ENCODE data around the gene PHLPP1. TPM values are rescaled to one million over a fixed set of nuclear protein-coding genes. Genes with fewer than 3 reads are reported as not detected.

The PHLPP1 gene
- total and polyA plus RNA-seq, 10 donors: 1.2 to 10.6 (median 6.7) TPM

- H3K4me1 ChIP-seq: no peaks in the 10 kb centered on the region
- no peaks in the 10 kb centered on the region for H3K9me3 ChIP-seq
- no peak for DNase-seq
- no peak for TF ChIP-seq POLR2A (IDR thresholded peaks at IDR 0.05)
- no peak for TF ChIP-seq POLR2AphosphoS5 (IDR thresholded peaks at IDR 0.05)
- TF ChIP-seq CTCF (IDR thresholded peaks at IDR 0.05 in 8 of 11, conservative IDR thresholded peaks at IDR 0.05 in 3 of 11): no peak
- no peak overlapping the region for H3K27ac ChIP-seq
- intact Hi-C loops (cut with DNase I; ENCODE audit: low total_unique reads): no loop called here
- H3K27me3 ChIP-seq (replicated peaks in 1 of 7): no peaks in the 10 kb centered on the region
- peaks cover 0 to 30% (median 5%) of the 10 kb centered on the region in 6 donors for H3K36me3 ChIP-seq
- no peak overlapping the region for H3K4me3 ChIP-seq
- WGBS, 5 donors: 85 to 92% (median 89%) methylated on average over 3 of the region's 3 CpGs
Measured at GRCh38 chr18:62963507-62963906, 248.2 kb downstream of the PHLPP1 start.

- Histone ChIP-seq H3K36me3 (peaks cover 0 to 30% (median 5%) of the 10 kb centered on the region in 6 donors), H3K27me3 (replicated peaks in 1 of 7) (no peaks in the 10 kb centered on the region), H3K4me1 (no peaks in the 10 kb centered on the region), H3K4me3 (no peak overlapping the region), H3K9me3 (no peaks in the 10 kb centered on the region), H3K27ac (no peak overlapping the region)
- DNase-seq: no peak
- no peak for TF ChIP-seq POLR2AphosphoS5 (IDR thresholded peaks at IDR 0.05)
- no peak for TF ChIP-seq CTCF (IDR thresholded peaks at IDR 0.05 in 8 of 11, conservative IDR thresholded peaks at IDR 0.05 in 3 of 11)
- no peak for TF ChIP-seq POLR2A (IDR thresholded peaks at IDR 0.05)
- intact Hi-C loops (cut with DNase I; ENCODE audit: low total_unique reads): no loop called here
- 79 to 96% (median 93%) methylated on average over 1 of the region's 1 CpG for WGBS, 5 donors
Measured at GRCh38 chr18:62964432-62964831, 249.1 kb downstream of the PHLPP1 start.

DNA sequence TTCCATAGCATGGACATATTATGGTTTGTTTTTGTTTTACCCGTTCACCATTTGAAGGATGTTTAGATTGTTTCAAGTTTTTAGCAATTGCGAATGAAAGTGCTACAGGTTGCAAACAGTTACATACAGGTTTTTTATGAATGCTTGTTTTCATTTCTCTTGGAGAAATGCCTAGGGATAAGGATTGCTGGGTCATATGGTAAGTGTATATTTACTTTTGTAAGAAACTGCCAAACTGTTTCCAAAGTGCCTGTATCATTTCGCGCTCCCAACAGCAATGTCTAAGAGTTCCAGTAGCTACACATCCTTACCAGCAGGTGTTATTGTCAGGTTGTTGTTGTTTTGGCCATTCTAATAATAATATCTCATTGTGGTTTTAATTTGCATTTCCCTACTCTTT, 251.7 kb downstream of the PHLPP1 start:
- H3K9me3 ChIP-seq: no peaks in the 10 kb centered on the region
- H3K27ac ChIP-seq: no peak overlapping the region
- H3K4me1 ChIP-seq: no peaks in the 10 kb centered on the region
- TF ChIP-seq CTCF (IDR thresholded peaks at IDR 0.05 in 8 of 11, conservative IDR thresholded peaks at IDR 0.05 in 3 of 11) (no peak), POLR2AphosphoS5 (IDR thresholded peaks at IDR 0.05) (no peak), POLR2A (IDR thresholded peaks at IDR 0.05) (no peak)
- H3K36me3 ChIP-seq: peaks cover 0 to 36% (median 5%) of the 10 kb centered on the region in 6 donors
- intact Hi-C loops (cut with DNase I; ENCODE audit: low total_unique reads): no loop called here
- 94 to 99% (median 95%) methylated on average over 4 of the region's 4 CpGs for WGBS, 5 donors
- no peak overlapping the region for H3K4me3 ChIP-seq
- DNase-seq: no peak
- no peaks in the 10 kb centered on the region for H3K27me3 ChIP-seq (replicated peaks in 1 of 7)

DNA sequence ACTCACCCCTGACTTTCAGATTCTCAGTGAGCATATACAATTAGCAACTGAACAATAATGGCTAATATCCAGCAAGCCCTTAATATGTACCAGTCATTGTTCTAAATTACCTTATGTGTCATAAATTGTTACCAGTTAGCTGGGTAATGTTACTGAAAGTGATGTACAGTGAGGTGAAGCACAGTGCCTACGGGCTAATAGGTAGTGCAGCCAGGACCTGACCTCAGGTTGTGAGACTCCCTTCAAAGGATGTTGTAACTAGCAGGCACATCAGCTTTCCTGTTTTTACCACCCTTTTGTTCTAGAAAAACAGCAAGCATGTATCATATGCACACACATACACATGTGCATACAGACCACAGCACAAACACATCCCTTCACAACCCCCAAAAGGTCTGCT, 258.3 kb downstream of the PHLPP1 start:
- Histone ChIP-seq H3K4me3 (no peak overlapping the region), H3K27ac (no peak overlapping the region), H3K4me1 (peaks cover 0 to 14% (median 0%) of the 10 kb centered on the region in 6 donors), H3K27me3 (replicated peaks in 1 of 7) (no peaks in the 10 kb centered on the region), H3K9me3 (no peaks in the 10 kb centered on the region), H3K36me3 (peaks cover 0 to 61% (median 15%) of the 10 kb centered on the region in 6 donors)
- intact Hi-C loops (cut with DNase I; ENCODE audit: low total_unique reads): no loop called here
- TF ChIP-seq POLR2AphosphoS5 (IDR thresholded peaks at IDR 0.05) (no peak), CTCF (IDR thresholded peaks at IDR 0.05 in 8 of 11, conservative IDR thresholded peaks at IDR 0.05 in 3 of 11) (no peak), POLR2A (IDR thresholded peaks at IDR 0.05) (no peak)
- 88 to 96% (median 90%) methylated on average over 1 of the region's 1 CpG for WGBS, 5 donors
- no peak for DNase-seq

Measured in spleen (tissue), 11 donors.